ENCODE measurements around the gene SIPA1L3.

GRCh38 chr19:37947778-37948177, 40.8 kb downstream of the SIPA1L3 start:
- TF ChIP-seq CTCF (conservative IDR thresholded peaks at IDR 0.05 in 1 of 2, IDR thresholded peaks at IDR 0.05 in 1 of 2; ENCODE audit: extremely low read depth in 1 of 2, insufficient read depth in 1 of 2, low read depth in 1 of 2, low read length in 2 of 2) (no peak), EZH2 (IDR thresholded peaks at IDR 0.05; ENCODE audit: borderline replicate concordance, low read length) (no peak)

All from mammary epithelial cell (primary cell).